HG03558 (cell line): Measurements from ENCODE around the gene UQCC5.

Source experiments
- ATAC-seq: cut with Tn5 transposase; IDR thresholded peaks from one replicate; pipeline ENCODE4 v1.9.1; 2021; ENCODE audit warnings: moderate number of reproducible peaks; ENCODE audit not compliant: unreplicated experiment; ENCODE audit errors: extremely low read depth

Gene UQCC5

GRCh38 chr3:52503788-52504424 lies 32.5 kb upstream of the UQCC5 start:
- ATAC-seq: no peak

- ATAC-seq: no peak
These were observed 31.4 kb upstream of the UQCC5 start for GRCh38 chr3:52504977-52505376.

GRCh38 chr3:52506266-52506966 lies 30.0 kb upstream of the UQCC5 start:
- ATAC-seq: no peak

- no peak for ATAC-seq
These were observed 29.0 kb upstream of the UQCC5 start for GRCh38 chr3:52507359-52507758.

- ATAC-seq: no peak
These were observed 26.6 kb upstream of the UQCC5 start for GRCh38 chr3:52509753-52510328.

- ATAC-seq: no peak
These were observed 24.9 kb upstream of the UQCC5 start for GRCh38 chr3:52511509-52511908.

GRCh38 chr3:52512105-52512504 lies 24.3 kb upstream of the UQCC5 start:
- no peak for ATAC-seq

- no peak for ATAC-seq
These were observed 23.7 kb upstream of the UQCC5 start for GRCh38 chr3:52512727-52513126.

GRCh38 chr3:52513281-52513680 lies 23.1 kb upstream of the UQCC5 start:
- ATAC-seq: no peak

- no peak for ATAC-seq
These were observed 21.8 kb upstream of the UQCC5 start for GRCh38 chr3:52514576-52514975.

GRCh38 chr3:52515192-52515591 lies 21.2 kb upstream of the UQCC5 start:
- ATAC-seq: no peak

- ATAC-seq: no peak
These were observed 19.8 kb upstream of the UQCC5 start for GRCh38 chr3:52516509-52517195.

GRCh38 chr3:52517796-52518722 lies 18.3 kb upstream of the UQCC5 start:
- ATAC-seq: no peak

- ATAC-seq: no peak
These were observed 17.5 kb upstream of the UQCC5 start for GRCh38 chr3:52518723-52519444.

GRCh38 chr3:52519445-52520140 lies 16.8 kb upstream of the UQCC5 start:
- no peak for ATAC-seq

GRCh38 chr3:52520141-52520667 lies 16.2 kb upstream of the UQCC5 start:
- no peak for ATAC-seq

GRCh38 chr3:52520716-52521487 lies 15.5 kb upstream of the UQCC5 start:
- no peak for ATAC-seq

GRCh38 chr3:52521488-52521824 lies 14.9 kb upstream of the UQCC5 start:
- ATAC-seq: no peak
